UCSD-AML1 (cell line): ENCODE data around the gene KRT77.

Source experiments
- DNase-seq: peaks from one replicate; lab custom pipeline; 2025; ENCODE audit not compliant: unreplicated experiment; lab: John Stamatoyannopoulos, UW

Gene KRT77

GRCh38 chr12:52658196-52658595 is 45.1 kb downstream of the KRT77 start:
- no peak for DNase-seq

GRCh38 chr12:52657250-52657902 is 45.9 kb downstream of the KRT77 start:
- no peak for DNase-seq

GRCh38 chr12:52656616-52657015 is 46.7 kb downstream of the KRT77 start:
- no peak for DNase-seq

- DNase-seq, result no peak
These were observed 47.6 kb downstream of the KRT77 start for GRCh38 chr12:52655720-52656124.

- no peak for DNase-seq
These were observed 48.1 kb downstream of the KRT77 start for GRCh38 chr12:52655251-52655650.

- DNase-seq, result no peak
These were observed 51.5 kb downstream of the KRT77 start, which contains the start of gene KRT2 for GRCh38 chr12:52651726-52652261. TSS of gene KRT2 (minus strand) at chr12:52652211. CDS start at chr12:52652142, 69 bp downstream.

GRCh38 chr12:52650520-52651081 is 52.7 kb downstream of the KRT77 start:
- no peak for DNase-seq

- no peak for DNase-seq
These were observed 54.3 kb downstream of the KRT77 start for GRCh38 chr12:52649066-52649465.

- DNase-seq, result no peak
These were observed 55.2 kb downstream of the KRT77 start for GRCh38 chr12:52648012-52648550.

GRCh38 chr12:52647601-52648000 is 55.7 kb downstream of the KRT77 start:
- DNase-seq, result no peak

- DNase-seq, result no peak
These were observed 56.7 kb downstream of the KRT77 start for GRCh38 chr12:52646613-52647012.

GRCh38 chr12:52645982-52646381 is 57.3 kb downstream of the KRT77 start:
- DNase-seq, result no peak

GRCh38 chr12:52645120-52645761 is 58.1 kb downstream of the KRT77 start:
- no peak for DNase-seq

- no peak for DNase-seq
These were observed 59.3 kb downstream of the KRT77 start for GRCh38 chr12:52644078-52644415.

GRCh38 chr12:52643233-52644077 is 59.9 kb downstream of the KRT77 start:
- no peak for DNase-seq

GRCh38 chr12:52641468-52641867 is 61.9 kb downstream of the KRT77 start:
- DNase-seq, result no peak
